GM19351 (cell line): Measurements from ENCODE around the gene DNAJC4.
A peak's percentile ranks its signal among the peaks of the same experiment; 100 is the strongest.
"Not testable (repeated sequence)": the region's sequence is repeated elsewhere in the genome, so short reads cannot be mapped to it uniquely, and the experiment has no call there.

Experiments
- ATAC-seq: cut with Tn5 transposase; IDR thresholded peaks from one replicate; pipeline ENCODE4 v1.9.1; 2021; ENCODE audit warnings: mild to moderate bottlenecking, moderate library complexity; ENCODE audit not compliant: unreplicated experiment

Gene DNAJC4

DNA sequence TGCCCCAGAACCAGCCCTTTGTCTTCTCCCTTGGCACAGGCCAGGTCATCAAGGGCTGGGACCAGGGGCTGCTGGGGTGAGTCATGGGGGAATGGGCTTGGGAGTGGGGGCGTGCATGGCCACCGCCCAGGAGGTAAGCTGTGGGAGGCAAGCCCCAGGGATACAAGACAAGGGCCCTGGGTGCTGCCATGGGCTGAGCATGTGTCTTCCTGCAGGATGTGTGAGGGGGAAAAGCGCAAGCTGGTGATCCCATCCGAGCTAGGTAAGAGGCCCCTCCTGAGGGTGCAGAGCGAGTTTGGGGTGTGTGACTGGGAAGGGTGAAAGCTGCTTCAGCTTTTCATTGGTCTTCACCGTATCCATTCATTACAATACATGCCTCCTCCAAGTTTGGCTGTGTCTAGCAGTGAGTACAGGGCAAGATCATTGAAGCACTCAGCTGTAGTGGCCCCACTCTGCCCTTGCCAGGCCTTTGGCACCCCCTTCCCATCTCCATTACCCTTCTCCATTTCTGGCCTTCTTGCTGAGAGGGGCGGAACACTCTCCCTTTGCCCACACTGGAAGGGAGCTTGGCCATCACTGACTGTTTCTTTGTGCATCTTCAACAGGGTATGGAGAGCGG lies 13.0 kb downstream of the DNAJC4 start:
- ATAC-seq, result no peak

DNA sequence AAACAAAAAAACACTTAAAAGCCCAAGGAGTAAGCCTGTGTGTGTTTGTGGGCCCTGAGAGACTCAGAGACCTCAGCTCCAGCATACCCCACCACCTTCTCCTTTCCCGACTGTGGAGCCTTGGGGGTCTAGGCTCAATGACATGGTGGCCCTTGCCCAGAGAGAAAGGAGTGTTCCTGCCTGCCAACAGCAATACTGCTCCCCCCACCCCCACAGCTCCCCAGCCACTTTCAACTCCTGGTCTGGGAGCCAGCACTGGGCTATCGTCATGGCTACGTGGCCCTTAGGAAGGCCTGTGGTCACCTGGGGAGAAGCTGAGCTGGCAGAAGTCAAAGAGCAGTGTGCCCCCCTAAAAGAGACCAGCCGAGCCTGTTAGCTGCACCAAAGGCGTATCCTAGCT lies 13.8 kb downstream of the DNAJC4 start:
- no peak for ATAC-seq

DNA sequence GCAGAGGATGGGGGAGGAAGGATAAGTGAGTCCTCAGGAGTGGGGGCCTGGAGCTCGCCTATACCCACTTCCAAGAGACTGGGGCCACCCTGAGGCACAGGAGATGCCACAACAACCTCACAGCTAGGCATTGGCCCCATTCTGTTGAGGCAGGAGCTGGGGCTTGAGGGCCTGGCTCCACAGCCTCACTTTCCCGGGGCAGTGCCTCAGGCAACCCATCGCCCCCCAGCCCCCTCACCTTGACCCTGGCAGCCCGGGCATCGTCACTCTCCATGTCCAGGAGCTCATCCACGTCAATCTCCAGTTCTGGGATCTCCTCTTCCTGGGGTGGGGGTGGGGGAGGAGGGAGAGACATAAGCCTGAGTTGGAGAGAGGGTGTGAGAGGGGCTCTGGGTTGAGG lies 14.6 kb downstream of the DNAJC4 start:
- ATAC-seq, result no peak

DNA sequence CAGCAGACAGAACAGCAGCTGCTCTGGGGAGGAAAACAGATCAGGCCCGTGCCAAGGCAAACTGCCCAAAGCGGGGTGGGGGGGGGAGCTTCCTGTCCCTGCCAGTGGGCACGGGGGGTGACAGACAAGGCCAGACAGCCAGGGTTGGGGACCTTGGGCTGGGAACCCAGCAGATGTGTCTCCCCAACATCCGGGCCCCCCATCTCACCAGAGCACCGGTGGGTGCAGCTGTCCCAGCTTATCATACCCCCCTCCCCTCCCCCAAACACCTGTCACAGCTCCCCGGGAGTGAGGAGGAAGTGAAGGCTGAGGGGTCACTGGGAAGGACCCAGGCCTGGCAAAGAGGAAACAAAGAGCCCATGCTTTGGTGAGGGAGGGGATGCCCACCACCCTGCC lies 15.1 kb downstream of the DNAJC4 start:
- no peak for ATAC-seq

DNA sequence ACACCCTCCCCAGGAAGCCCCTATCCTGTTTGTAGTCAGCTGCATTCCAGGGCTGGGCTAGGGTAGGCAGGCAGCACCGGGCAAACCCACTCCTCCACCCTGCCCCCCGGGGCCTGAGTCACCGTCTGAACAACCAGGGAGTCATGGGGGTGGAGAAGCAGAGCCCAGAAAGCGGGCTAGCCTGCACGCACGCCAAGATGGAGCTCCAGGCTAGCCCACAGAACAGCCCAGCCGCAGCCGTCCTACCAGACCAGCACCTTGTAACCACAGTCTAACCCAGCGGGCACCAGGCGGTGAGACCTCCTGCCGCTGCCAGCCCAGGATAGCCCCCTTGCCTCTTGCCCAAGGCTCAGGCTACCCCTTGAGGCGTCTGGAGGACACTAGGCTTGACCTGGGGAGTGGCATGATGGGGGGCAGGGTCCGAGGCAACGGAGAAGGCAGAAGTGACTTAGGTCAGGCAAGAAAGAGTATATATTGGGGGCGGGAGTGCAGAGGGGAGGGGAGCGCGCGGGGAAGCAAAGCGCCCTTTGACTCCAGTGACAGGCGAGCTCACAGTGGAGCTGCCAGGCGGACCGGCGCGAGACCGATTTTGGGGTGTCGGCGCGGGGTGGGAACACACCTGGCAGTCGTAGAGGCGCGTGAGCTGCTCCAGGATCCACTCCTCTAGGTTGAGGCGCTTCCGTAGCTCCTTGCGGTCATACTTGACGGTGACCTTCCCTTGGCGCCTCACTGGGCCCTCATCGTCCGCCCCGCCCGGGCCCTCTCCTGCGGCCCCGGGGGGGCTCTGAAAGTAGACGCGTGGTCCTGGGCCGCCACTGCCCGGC lies 15.7 kb downstream of the DNAJC4 start:
- no peak for ATAC-seq

DNA sequence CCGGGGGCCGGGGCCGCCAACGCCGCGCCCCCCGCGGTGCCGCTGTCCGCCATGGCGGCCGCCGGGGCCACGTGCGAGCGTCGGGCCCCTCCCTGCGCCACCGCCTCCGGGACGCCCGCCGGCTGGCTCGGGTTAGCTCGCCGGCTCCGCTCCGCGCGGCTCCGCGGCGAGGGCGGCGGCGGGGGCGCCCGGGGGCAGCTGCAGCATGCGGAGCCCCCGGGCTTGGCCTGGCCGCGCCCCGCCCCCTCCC lies 16.2 kb downstream of the DNAJC4 start:
- not testable (repeated sequence) for ATAC-seq

DNA sequence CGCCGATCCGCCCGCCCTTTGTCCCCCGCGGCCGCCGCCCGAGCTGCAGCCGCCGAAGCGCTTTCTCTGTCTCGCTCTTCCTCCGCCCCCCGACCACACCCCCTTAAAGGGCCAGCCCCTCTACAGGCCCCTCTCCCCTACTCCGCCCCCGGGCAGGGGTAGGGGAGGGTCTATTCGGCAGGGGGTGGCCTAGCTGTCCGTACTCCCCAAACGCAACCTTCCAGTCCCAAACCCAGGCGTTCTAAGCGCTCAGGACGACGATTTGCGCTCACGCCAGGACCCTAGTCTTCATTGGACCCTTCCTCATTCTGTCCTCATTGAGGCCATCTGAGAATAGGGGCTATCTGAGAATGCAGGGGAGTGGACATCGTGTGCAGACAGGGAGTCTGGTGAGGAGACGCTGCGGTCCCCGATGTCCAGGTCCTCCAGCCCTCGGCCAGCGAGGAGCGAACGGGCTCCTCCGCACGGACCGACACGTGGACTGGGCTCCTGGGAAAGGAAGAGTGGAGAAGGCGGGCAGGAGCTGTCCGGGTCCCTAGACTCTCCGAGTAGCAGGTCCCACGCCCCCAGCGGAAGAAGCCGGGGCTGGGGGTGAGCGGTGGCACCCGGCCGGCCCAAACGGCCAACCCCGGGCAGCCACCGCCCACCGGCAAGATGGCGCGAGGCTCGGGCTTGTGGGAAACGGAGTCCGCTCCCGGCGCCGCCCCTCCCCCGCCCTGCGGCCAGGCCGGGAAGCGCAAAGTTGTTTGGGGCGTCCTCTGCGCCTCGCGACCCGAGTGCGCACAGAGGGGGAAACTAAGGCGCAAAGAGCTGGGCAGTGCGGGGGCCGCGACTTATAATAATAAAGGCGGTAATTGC lies 16.8 kb downstream of the DNAJC4 start, which contains the start of gene PPP1R14B:
PPP1R14B (minus strand) TSS at position 73 of the 858 bp plus-strand sequence. CDS start 270 bp downstream, outside the sequence.
- peak; percentile 35 for ATAC-seq

DNA sequence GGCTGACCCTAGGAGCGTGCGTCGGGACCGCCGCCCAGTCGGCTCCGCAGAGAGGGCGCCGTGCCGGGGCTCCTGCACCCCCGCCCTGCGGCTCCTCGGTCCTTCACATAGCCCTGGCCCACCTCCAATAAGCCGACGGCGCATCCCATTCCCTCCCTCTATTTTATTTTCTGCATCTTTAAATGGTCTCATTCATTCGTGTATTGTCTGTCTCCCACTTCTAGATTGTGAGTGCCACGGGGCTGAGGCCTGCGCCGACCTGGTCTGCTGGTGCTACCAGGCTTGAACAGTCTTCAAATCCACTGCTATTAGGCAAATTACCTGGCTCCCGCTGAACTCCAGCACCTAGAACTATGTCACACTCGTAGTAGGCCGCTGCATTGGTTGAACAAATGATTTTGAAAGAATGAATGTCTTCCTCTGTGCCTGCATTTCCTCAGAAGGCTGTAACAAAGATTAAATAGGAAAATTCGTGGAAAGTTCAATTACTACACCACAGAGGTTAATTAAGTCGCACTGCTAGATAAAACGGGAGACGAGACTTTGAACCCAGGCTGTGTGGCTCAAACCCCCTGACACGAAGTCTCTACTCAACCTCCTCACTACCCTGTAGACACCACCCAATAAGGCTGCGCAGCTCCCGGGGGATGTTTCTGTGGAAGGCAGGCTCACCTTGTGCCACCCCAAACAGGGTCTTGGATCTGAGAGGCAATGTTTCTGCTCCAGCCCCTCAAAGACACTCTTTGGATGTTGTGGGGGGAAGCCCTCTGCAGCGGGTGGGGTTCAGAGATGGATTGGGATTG lies 17.6 kb downstream of the DNAJC4 start:
- no peak for ATAC-seq

DNA sequence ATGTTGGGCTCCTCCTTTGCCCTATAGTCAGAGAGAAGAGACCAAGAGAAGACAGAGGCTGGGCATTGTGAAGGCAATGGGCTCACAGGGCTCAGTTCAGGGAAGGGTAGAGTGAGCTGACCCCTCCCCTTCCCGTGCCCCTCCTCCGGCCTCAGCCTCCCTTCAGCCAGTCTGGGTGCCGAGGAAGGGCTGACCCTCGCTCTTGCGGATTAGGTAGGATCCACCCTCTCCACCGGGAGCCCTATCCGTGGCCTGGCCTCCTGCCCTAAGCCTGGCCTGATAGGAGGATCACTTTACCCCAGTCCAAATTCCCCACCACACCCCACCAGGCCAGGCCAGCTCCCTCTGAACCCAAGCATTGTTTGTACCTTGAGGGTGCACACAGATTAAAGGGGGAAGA lies 18.2 kb downstream of the DNAJC4 start:
- ATAC-seq, result no peak

DNA sequence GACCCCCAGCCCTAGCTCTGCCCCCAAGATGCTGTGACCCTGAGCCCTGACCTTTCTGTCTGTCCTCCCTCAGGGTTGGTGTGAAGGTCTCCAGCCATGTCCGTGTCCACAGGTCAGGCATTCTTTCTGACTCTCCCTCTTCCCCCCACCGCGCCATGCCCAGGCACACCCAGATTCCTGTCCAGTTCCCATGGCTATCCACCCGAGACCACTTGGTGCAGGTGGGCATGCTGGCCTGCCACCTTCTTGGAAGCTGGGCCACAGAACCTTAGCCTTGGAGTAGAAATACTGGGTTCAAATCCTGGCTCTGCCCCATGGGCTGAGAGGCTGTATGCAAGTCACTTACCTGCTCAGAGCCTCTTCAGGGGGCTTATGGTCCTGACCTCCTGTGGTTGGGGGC lies 18.7 kb downstream of the DNAJC4 start:
- ATAC-seq, result no peak

DNA sequence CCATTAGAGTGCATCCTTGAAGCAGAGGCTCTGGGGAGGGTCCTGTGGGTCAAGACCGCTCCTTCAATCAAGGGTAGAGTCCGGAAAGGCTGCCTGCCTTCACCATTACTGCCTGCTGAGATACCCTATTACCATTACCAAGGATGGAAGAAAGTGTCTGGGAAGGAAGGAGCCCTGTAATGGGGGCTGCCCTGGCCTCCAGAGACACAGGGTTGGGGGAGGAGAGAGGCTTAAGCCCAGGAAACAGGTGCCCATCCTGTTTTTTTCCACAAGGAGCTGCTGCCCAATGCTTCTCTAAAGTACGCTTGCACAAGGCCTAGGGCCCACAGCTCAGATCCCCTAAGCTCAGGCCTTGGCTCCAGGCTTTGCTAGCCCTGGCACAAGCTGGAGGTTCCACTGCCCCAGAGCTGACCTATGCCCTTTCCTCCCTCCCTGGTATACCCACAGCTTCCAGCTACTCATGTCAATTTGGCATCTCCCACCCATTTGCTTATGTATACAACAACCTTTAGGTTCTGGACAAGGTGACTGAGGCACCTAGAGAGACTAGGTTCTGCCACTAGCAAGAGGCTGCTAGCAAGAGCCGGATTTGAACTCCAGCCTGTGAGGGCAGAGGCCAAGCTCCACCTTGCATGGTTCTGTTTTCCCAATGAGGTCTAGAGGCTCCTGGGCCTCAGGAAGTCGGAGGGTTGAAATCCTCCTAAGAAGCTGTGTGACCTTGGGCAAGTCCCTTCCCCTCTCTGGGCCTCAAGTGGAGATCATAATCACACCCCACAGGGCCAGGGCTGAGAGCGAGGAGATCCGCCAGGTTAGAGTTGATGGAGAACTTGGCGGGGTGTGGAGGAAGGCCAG lies 19.4 kb downstream of the DNAJC4 start:
- no peak for ATAC-seq

DNA sequence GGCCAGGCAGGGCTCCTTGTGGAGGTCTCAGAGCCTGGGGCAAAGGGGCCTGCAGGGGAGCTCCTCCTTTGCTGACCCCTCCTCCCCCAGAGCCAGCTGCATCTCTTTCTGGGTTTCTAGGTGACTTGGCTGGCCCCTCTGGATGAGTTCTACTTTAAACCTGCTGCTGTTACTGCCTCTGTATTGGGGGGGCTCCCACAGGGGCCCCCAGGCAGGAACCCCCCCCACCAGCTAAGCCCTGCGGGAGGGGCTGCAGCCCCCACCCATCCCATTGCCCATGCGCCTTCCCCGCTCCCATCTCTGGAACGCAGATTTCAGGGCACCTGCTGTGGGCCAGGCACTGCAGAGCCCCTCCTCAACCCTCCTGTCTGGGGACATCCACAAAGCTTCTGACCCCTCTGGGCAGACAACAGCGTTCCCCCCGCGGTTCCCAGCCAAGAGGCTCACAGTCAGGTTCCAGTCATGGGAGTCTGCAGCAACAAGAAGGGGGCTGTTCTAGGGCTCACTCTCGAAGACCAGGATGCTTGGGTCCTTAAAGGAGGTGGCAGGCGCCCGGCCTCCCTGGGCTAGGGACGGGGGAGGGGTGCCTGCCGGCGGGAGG lies 20.2 kb downstream of the DNAJC4 start:
- no peak for ATAC-seq

DNA sequence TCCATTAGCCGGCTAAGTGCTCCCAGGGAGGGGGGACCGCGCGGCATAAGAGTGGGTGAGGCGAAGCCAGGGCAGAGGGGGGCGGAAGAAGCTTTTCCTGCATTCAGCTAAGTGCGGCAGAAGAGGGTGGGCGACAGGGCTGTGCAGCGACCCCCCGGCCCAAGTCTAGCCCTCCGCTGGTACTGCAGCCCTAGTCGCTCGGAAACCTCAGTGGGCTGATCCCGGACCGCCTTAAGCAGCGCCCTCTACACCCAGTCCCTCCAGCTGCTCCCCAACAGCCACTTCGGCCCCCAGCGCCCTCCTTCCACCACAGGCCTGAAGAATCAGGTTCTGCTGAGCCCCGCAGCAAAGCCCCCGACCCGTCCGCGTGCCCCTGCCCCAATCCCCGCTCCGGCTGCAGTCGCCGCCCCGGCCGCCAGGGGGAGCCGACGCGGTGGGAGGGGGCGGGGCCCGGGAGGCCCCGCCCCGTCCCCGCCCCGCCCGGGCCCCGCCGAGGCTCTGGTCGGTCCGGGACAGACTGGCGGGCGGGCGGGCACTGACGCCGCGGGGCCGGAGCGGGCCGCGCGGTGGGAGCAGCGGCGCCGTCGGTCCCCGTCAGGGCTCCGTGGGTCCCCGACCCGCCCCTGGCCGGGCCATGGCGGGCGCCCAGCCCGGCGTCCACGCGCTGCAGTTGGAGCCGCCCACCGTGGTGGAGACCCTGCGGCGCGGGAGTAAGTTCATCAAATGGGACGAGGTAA lies 20.8 kb downstream of the DNAJC4 start, which contains the start of gene PLCB3:
PLCB3 (plus strand) TSS at position 515 of the 737 bp plus-strand sequence; CDS start at position 635, 120 bp downstream.
- peak; percentile 53 for ATAC-seq

DNA sequence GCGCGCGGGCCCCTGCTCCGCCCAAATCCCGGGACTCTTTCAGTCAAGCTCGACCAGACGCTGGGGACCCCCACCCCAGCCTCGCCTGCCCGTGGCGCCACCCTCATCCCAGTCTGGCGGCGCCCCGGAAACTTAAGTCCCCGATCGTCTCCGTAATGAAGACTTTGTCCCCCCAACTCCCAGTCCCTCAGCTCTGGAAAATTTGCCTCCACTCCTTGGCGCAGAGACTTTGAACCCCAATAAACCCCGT lies 21.3 kb downstream of the DNAJC4 start:
- no peak for ATAC-seq

DNA sequence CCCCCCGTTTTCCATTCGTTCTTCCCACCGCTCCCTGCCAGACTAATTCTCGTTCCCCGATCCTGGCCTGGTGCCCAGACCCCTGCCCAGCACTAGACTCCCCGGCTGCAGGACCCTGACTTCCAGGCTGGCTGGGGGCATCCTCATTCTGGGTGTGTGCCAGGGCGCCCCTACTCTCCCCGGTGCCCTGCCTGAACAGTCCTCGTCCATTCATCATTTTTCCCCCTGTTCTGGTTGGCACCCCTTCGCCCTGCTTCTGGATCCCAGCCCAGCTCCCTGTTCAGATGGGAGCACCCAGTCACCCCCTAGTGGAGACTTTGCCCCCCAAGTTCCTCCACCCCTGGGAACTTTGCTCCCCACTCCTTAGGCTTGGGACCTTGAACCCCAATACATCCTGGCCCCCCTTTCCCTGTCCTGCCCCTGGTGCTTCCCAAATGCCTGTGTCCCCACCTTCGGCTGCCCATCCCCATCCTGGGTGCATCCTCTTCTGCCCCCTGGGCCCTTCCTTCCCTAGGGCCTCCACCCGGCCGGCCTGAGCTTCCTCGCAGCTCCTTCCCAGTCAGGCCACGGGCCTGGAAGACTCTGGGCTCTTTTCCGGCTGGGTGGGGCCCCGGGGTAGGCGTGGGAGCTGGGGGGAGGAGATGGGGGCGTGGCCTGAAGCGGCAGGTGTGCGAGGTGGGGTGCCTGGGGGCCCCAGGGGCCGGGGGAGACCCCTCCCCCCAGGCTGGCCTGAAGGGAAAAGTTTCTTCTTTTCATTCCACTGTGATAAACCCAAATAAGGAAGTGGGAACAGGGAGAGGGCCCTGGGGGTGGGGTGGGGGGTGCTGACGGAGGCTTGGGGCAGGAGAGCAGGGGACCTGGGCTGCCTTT lies 21.9 kb downstream of the DNAJC4 start:
- no peak for ATAC-seq

DNA sequence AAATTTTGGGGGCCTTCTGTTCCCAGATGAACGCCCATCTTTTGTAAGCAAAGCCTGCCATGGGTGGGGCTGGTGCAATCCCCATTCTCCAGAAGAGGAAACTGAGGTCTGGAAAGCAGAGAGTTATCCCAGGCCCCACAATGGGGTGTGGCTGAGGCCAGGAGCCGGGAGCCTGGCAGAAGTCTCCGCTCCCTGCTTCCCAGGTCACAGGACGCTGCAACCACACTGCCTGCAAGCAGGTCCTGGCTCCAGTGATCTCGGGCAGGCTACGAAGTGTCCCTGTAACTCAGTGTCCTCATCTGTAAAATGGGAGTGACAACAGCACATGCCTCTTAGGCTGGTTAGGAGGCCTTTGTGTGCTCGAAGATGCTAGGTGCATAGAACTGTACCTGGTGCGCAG lies 22.7 kb downstream of the DNAJC4 start:
- no peak for ATAC-seq

DNA sequence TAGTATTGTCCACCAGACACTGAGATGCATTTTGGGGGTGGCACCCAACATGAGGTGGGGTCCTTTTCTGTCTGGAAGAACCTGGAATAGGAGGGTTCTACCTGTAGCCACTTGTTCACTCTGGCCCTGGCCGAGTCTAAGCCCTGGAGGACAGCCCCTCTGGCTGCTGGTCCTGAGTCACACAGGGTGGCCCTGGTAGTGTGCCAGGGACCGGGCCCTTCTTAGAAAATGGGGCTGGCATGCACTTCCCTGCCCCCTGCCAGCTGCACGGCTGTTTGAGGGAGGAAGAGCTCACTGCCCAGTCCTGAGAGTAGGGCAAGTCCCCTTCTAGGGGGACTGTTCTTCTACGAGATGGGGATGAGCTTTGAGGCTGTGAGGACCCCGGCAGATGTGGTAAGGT lies 23.1 kb downstream of the DNAJC4 start:
- no peak for ATAC-seq

DNA sequence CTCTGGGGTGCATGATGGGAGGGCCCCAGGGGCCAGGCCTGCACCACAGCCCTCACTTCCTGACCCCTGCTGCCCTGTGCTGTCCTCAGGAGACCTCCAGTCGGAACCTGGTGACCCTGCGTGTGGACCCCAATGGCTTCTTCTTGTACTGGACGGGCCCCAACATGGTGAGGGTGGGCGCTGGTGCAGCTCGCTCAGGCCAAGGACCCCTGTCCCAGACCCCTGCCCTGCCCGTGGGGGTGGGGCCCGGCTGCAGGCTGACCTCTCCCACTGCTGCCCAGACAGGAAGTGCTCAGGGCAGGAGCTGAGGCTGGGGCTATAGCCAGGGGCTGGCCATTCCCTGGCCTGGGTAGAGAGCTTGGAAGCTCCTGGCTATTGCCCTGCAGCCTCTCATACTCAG lies 24.0 kb downstream of the DNAJC4 start:
- ATAC-seq, result no peak
